Measurements from ENCODE around the gene CDIP1.
A peak's percentile ranks its signal among the peaks of the same experiment; 100 is the strongest.

Gene CDIP1

DNA sequence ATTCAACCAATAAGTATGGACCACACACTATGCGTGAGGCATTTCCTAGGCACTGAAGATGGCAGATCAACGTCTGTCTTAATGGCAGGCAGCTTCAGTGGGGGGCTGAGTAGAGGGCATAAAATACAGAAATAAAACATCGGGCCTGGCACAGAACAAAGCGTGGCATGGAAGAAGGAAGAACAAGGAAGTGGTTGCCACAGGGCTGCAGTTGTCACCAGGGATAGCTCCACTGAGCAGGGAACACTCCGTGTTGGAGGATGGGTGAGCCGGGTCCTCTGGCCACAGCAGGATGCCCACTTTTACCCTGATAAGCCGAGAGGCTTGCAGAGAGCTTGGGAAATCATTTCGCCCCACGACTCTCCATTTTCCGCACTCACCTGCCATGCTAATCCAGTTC is 6.3 kb downstream of the CDIP1 start:
- Mint-ChIP-seq H3K36me3 (ENCODE audit: low read depth) (peaks cover 45% of the 10 kb centered on the region), H3K27me3 (ENCODE audit: low read depth, poor library complexity) (peaks cover 10% of the 10 kb centered on the region), H3K9me3 (peaks cover 8% of the 10 kb centered on the region), H3K4me1 (peaks cover 62% of the 10 kb centered on the region), H3K27ac (peak overlapping the region; percentile 62), H3K4me3 (peak overlapping the region; percentile 56)
- no peak for TF ChIP-seq CTCF (IDR thresholded peaks at IDR 0.05)
- DNase-seq: no peak

DNA sequence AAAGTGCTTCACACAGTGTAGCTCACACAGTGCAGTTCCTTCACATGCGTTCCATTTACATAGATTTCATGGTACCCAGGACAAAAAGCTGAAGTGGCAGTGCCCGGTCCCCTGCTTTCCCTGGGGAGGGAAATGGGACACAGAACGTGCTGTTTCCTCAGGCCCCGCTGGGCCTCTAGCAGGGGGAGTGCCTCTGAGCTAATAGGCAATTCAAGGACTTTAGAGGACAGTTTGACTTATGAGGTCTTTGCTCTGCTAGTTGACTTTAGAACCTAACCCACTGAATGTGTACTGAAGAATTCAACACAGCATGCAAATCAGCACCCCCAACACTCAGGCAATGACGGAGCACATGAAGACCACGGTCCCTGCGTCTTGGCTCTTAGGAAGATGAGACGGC is 6.8 kb downstream of the CDIP1 start:
- Mint-ChIP-seq H3K27me3 (ENCODE audit: low read depth, poor library complexity) (peaks cover 6% of the 10 kb centered on the region), H3K36me3 (ENCODE audit: low read depth) (peaks cover 45% of the 10 kb centered on the region), H3K4me1 (peaks cover 58% of the 10 kb centered on the region), H3K27ac (peak overlapping the region; percentile 41), H3K4me3 (peak overlapping the region; percentile 56), H3K9me3 (peaks cover 8% of the 10 kb centered on the region)
- no peak for DNase-seq
- TF ChIP-seq CTCF (IDR thresholded peaks at IDR 0.05): no peak

GRCh38 chr16:4529085-4530060 is 9.2 kb downstream of the CDIP1 start:
- peak overlapping the region; percentile 64 for H3K27ac Mint-ChIP-seq
- H3K4me3 Mint-ChIP-seq: no peak overlapping the region
- no peak for DNase-seq
- H3K36me3 Mint-ChIP-seq (ENCODE audit: low read depth): peaks cover 36% of the 10 kb centered on the region
- no peaks in the 10 kb centered on the region for H3K27me3 Mint-ChIP-seq (ENCODE audit: low read depth, poor library complexity)
- peaks cover 4% of the 10 kb centered on the region for H3K9me3 Mint-ChIP-seq
- no peak for TF ChIP-seq CTCF (IDR thresholded peaks at IDR 0.05)
- H3K4me1 Mint-ChIP-seq: peaks cover 50% of the 10 kb centered on the region

- peak overlapping the region; percentile 83 for H3K27ac Mint-ChIP-seq
- peaks cover 60% of the 10 kb centered on the region for H3K4me1 Mint-ChIP-seq
- H3K36me3 Mint-ChIP-seq (ENCODE audit: low read depth): peaks cover 17% of the 10 kb centered on the region
- no peak overlapping the region for H3K4me3 Mint-ChIP-seq
- no peaks in the 10 kb centered on the region for H3K27me3 Mint-ChIP-seq (ENCODE audit: low read depth, poor library complexity)
- TF ChIP-seq CTCF (IDR thresholded peaks at IDR 0.05): no peak
- DNase-seq: no peak
- no peaks in the 10 kb centered on the region for H3K9me3 Mint-ChIP-seq
Measured at GRCh38 chr16:4525634-4526277, 12.8 kb downstream of the CDIP1 start.

GRCh38 chr16:4525069-4525468 is 13.5 kb downstream of the CDIP1 start:
- no peak for TF ChIP-seq CTCF (IDR thresholded peaks at IDR 0.05)
- Mint-ChIP-seq H3K27ac (peak overlapping the region; percentile 18), H3K4me1 (peaks cover 59% of the 10 kb centered on the region)

More at GRCh38 chr16:4525069-4525468, 13.5 kb downstream of the CDIP1 start:
- Mint-ChIP-seq H3K9me3 (no peaks in the 10 kb centered on the region), H3K4me3 (no peak overlapping the region), H3K27me3 (ENCODE audit: low read depth, poor library complexity) (no peaks in the 10 kb centered on the region), H3K36me3 (ENCODE audit: low read depth) (peaks cover 17% of the 10 kb centered on the region)
- no peak for DNase-seq

Measured in nephron progenitor cell (in vitro differentiated cells).